HG03460 (cell line): ENCODE measurements around the gene THAP11.

Experiments used
- ATAC-seq: cut with Tn5 transposase; IDR thresholded peaks from one replicate; pipeline ENCODE4 v1.9.1; 2021; ENCODE audit not compliant: unreplicated experiment

Gene THAP11

GRCh38 chr16:67841816-67842508, at the start of gene THAP11:
Gene THAP11 (plus strand): TSS chr16:67842320. CDS start chr16:67842555, 235 bp downstream.
- ATAC-seq, result peak; percentile 41

GRCh38 chr16:67796099-67796718, 45.9 kb upstream of the THAP11 start:
- no peak for ATAC-seq

GRCh38 chr16:67800338-67800926, 41.7 kb upstream of the THAP11 start:
- no peak for ATAC-seq

DNA sequence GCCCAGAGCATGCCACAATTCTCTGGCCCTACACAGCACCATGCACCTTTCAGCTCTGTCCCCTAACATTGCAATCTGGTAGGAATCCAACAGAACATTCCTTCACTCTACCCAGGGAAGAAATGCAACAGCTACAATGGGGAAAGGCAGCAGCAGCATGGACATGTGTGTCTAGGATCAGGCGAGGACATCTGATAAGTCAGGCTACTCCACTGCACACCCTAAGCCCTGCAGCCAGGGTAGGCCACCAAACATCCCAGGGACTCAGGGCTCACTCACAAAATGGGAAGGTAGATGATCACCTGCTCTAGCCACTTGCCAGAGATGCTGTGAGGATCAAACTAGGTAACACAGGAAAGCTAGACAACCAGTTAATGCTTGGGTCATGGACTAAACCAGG, 40.9 kb upstream of the THAP11 start:
- no peak for ATAC-seq

DNA sequence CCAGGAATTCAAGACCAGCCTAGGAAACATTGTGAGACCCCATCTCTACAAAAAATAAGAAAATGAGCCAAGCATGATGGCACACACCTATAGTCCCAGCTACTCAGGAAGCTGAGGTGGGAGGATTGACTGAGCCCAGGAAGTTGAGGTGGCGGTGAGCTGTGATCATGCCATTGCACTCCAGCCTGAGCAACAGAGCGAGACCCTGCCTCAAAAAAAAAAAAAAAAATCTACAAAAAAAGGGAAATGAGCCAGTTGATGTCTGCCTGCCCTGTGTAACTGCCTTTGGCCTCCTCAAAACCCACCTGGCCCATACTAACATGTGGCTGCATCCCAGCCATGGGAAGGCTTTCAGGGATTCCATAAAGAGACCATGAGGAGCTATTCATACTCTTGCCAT, 40.2 kb upstream of the THAP11 start:
- ATAC-seq, result no peak

DNA sequence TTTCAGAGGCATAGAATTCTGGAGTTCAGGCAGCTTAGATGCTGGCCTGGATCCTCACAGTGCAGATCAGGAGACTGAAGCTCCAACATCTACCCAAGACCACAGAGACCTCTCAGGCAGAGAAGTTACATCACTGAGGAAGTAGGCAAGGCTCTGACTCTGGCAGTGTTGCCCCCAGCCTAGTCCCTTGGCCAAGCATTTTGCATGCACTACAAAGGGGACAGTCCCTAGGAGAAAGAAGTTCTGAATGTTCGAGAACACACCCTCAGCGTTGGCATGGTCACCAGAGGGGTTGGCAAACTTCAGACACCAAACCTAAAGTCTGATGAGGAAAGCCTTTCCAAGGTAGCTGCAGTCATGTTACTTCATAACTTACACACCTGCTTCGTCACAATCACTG, 38.2 kb upstream of the THAP11 start:
- no peak for ATAC-seq

GRCh38 chr16:67804853-67805542, 37.1 kb upstream of the THAP11 start:
- ATAC-seq, result no peak

DNA sequence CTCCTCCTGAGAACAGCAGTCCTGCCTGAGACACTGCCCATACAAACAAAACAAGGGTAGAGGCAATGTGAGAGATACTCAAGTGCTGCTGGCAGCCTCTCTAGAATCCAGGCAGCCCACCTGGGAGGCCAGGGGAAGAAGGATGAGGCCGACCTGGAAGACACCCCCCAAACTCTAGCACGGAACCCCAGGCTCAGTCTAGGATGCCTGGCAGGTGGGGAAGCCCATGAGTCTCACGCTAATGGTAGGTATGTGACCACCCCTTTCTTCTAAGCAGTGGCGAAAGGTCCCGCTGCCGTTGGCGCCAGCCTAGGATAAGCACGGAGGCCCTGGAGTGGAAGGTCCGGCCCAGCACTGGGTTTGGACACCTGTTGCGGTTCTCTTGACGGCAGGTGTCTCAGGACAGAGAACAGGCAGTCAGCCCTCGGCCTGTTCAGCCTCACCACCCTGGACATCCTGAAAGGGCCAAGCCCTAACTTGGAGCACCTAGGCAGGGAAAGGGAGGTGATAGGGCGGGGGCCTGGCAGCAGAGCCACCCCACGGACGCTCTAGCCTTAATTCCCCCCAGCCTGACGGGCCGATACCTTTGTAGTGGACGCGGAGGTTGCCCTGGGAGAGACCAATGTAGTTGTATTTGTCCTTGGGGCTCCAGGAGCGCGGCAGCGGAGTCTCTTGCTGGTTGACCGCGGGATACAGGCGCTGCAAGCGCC, 36.2 kb upstream of the THAP11 start:
- ATAC-seq, result peak; percentile 3

DNA sequence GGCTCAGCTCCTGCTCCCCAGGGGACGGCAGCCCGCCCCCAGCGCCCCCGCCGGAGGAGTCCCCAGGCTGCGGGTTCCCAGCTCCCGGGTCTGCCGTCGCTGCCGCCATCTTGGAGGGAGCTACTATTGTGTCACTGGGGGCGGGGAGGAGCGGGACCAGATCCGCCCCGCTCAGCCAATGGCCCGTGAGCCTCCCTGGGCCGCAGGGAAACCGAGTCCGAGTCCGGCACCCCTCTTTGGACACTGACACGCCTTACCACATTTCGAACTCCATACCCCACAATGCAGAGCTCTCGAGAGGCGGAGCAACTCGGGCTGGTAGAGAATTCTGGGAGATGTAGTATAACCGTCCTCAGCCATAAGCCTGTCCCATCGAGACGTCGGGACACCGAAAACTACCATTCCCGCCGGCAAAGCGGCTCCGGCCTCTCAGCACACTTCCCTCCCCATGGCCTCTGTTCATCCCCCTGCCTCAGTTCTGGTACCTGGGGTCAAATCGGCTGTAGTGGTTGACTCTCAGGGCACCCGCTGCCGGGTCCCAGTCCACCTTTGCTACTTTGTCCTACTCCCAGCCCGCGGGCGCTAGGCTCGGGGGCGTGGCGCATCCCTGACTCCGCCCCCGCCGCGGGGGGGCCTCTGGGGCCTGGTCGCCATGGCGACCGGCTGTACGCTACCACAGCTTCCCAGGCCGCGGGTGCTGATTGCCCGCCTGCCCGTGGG, 35.5 kb upstream of the THAP11 start, which contains the start of the genes RANBP10 and TSNAXIP1:
Gene RANBP10 (minus strand): TSS at position 133 of the 720 bp plus-strand sequence. CDS start 24 bp downstream, at position 109.
Gene TSNAXIP1 (plus strand): TSS at position 462 of the 720 bp plus-strand sequence. CDS start 261 bp downstream, outside the sequence.
- ATAC-seq, result peak; percentile 85

GRCh38 chr16:67807148-67807682, 34.9 kb upstream of the THAP11 start:
- ATAC-seq, result no peak

GRCh38 chr16:67811899-67812298, 30.2 kb upstream of the THAP11 start:
- no peak for ATAC-seq

DNA sequence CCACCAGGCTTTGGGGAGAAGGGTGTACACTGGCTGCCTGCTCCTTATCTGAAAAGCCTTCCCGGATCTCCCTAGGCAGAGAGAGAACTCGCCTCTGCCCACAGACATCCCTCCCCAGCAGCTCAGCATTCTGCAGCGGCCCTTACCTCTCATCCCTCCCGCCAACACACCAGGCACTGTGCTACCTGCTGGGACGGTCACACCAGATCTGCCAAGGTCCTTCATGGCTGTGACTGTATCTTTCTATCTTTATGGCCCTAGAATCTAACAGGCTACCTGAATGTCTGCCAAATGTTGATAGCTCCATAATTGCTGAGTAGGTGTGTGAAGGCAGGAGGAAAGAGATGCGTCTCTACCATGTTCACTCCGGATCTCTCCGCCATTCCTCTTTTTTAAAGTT, 27.6 kb upstream of the THAP11 start:
- no peak for ATAC-seq

GRCh38 chr16:67820608-67821259, 21.4 kb upstream of the THAP11 start:
- ATAC-seq, result no peak

DNA sequence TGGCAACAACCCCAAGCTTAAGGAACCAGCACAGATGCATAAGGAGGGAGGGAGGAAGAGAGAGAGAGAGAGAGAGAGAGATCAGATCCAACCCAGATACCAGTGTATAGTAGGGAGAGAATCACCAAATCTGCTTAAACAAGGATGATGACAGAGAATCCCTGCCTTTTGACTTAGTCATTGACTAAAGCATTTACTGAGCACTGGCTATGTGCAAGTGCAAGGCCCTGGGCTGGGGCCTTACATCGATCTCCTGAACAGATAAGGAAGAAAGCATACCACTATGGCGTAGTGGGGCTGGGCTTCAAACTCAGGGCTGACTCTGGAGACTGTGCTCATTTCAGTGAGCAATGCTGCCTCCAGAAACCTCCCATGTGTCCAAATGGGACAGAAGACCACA, 19.6 kb upstream of the THAP11 start:
- ATAC-seq, result no peak

GRCh38 chr16:67825119-67825518, 17.0 kb upstream of the THAP11 start:
- ATAC-seq, result no peak

GRCh38 chr16:67825906-67826305, 16.2 kb upstream of the THAP11 start:
- ATAC-seq, result no peak

DNA sequence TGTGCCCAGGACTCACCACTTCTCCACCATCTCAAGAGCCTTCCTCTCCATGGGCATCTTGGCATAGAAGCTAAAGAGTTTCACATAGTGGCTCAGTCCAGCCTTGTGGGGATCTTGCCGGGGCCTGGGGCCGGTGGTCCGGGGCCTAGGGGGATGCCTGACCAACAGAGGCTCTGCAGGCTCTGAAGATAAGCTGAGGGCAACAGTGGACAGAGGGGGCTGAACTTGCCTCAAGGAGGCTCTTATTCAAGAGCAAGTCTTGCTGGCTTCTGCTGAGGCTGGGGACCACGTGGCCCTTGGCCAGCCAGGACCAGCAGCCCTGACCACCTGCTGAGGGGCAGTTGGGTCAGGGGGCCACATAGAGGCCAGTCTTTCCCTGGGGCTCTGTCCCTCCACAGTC, 13.5 kb upstream of the THAP11 start:
- no peak for ATAC-seq

DNA sequence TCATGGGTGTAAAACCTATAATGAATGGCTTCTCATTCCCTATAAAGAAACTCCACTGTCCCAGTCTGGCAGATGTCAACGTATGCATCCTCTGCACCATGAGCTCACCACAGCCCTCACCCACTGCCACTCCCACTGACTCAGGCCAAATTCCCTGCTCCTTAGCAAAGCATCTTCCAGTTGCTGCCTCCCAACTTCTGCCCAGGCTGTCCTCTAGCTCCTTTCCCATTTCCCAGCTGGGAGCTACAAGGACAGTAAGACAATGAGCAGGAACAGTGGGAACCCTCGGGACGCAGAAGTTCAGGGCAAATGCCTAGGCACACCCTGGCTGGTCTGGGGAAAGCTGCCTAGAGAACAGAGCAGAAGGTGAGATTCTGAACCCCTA, 9.1 kb upstream of the THAP11 start:
- ATAC-seq, result no peak

- peak; percentile 96 for ATAC-seq
These were observed 8.5 kb upstream of the THAP11 start for GRCh38 chr16:67833415-67834241.
